Naive B cell (primary cell): ENCODE results near the gene ANKH. TPM values are rescaled to one million over a fixed set of nuclear protein-coding genes. Genes with fewer than 3 reads are reported as not detected.
"Not testable (repeated sequence)": the region's sequence is repeated elsewhere in the genome, so short reads cannot be mapped to it uniquely, and the experiment has no call there.

Source experiments
- ATAC-seq, 2 donors: fragments of 150-1000 bp; cut with Tn5 transposase; 2 replicates each; pipeline ENCODE4 v1.10.0; 2021; ENCODE audit warnings: low read depth in 2 of 2, mild to moderate bottlenecking in 2 of 2, moderate library complexity in 2 of 2
- DNase-seq: peaks from one replicate; pipeline ENCODE4 v3.0.0; 2022
- H3K27ac Mint-ChIP-seq, 6 donors: one replicate each; pipeline ENCODE4 v1.8.0; 2020 to 2022; ENCODE audit warnings: mild to moderate bottlenecking in 6 of 6, mixed read lengths in 6 of 6, moderate library complexity in 5 of 6, inconsistent platforms in 2 of 6
- H3K27me3 Mint-ChIP-seq, 3 donors: one replicate each; pipeline ENCODE4 v1.8.0; 2021 to 2022; ENCODE audit warnings: mixed read lengths in 3 of 3, mild to moderate bottlenecking in 1 of 3
- H3K36me3 Mint-ChIP-seq, 2 donors: one replicate each; pipeline ENCODE4 v1.8.0; 2020 to 2022; ENCODE audit warnings: mixed read lengths in 2 of 2, inconsistent platforms in 1 of 2, mild to moderate bottlenecking in 1 of 2
- H3K4me1 Mint-ChIP-seq, 3 donors: one replicate each; pipeline ENCODE4 v1.8.0; 2020 to 2022; ENCODE audit warnings: mixed read lengths in 3 of 3, inconsistent platforms in 1 of 3, mild to moderate bottlenecking in 1 of 3, moderate library complexity in 1 of 3
- H3K4me3 Mint-ChIP-seq, 8 donors: one replicate each; pipeline ENCODE4 v1.8.0; 2020 to 2022; ENCODE audit warnings: mild to moderate bottlenecking in 8 of 8, mixed read lengths in 8 of 8, moderate library complexity in 8 of 8, inconsistent platforms in 2 of 8
- H3K9me3 Mint-ChIP-seq, 7 donors: one replicate each; pipeline ENCODE4 v1.8.0; 2020 to 2022; ENCODE audit warnings: mixed read lengths in 7 of 7, mild to moderate bottlenecking in 5 of 7, inconsistent platforms in 2 of 7, moderate library complexity in 1 of 7
- polyA plus RNA-seq, 6 donors: library from polyadenylated mRNA; unstranded; fragments of 300-500 nt; fragmentation: Illumina TruSeq; gene quantifications; one replicate each; pipeline ENCODE4 v1.2.3, GENCODE V29; 2021; ENCODE audit warnings: low read depth in 6 of 6

ANKH gene
- polyA plus RNA-seq, 6 donors from 2014 or later, result 7.4 to 14.7 (median 11.8) TPM

DNA sequence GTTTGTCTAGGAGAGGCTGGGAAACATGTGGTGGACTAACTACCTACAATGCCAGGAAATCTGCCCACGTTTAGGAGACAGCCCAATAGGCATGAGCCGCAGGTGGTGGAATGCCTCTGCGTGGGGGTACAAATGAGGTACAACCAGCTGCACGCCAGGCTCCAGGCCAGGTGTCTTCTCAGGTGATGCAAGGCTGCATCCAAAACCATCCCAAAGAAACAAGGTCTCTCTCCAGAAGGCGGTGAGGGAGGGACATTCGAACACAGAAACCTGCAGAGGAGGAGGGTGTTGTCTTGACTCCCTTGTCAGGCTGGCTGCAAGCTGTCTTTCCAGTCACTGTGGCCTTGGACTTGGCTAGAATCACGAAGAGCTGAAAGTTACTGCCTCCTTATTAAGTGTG lies 11.6 kb downstream of the ANKH start:
- Mint-ChIP-seq H3K4me3 (no peak overlapping the region), H3K36me3 (no peaks in the 10 kb centered on the region), H3K27me3 (no peaks in the 10 kb centered on the region), H3K27ac (no peak overlapping the region), H3K4me1 (peaks cover 5 to 14% (median 11%) of the 10 kb centered on the region in 3 donors), H3K9me3 (no peaks in the 10 kb centered on the region)
- no peak for DNase-seq
- ATAC-seq, result no peak

DNA sequence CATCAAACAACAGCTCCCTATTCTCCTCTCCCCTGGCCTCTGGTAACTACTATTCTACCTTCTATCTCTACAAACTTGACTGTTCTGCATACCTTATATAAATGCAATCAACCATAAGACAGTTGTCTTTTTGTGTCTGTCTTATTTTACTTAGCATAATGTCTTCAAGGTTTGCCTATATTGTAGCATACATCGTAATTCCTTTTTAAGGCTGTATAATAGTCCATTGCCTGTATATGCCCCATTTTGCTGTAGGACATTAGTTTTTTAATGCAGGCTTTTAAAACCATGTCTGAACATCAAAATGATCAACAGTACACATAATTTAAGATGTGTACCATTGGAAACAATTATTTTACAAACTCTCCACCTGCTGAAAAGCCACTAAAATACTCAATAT lies 12.4 kb downstream of the ANKH start:
- ATAC-seq (no peak), DNase-seq (no peak)
- peaks cover 8 to 18% (median 15%) of the 10 kb centered on the region in 3 donors for H3K4me1 Mint-ChIP-seq
- no peak overlapping the region for H3K27ac Mint-ChIP-seq
- H3K36me3 Mint-ChIP-seq, result no peaks in the 10 kb centered on the region
- no peaks in the 10 kb centered on the region for H3K9me3 Mint-ChIP-seq
- no peak overlapping the region for H3K4me3 Mint-ChIP-seq
- no peaks in the 10 kb centered on the region for H3K27me3 Mint-ChIP-seq

DNA sequence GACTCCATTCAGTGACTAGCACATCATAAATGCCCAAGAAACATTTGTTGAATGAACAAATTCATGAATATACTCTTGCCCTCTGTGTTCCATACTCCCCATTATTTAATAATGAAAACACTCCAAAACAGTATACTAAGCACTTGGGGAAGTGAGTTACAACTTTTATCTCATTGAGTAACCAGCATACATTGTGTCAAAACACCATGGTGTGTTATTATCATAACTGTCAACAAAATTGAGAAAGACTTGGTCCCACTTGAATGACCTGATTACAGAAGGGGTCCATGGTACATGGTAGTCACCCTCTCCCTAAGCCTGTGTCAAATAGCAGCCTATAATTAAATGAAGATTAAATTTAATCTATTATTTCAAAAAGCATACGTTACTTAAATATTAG lies 16.2 kb downstream of the ANKH start:
- no peak for DNase-seq
- H3K27me3 Mint-ChIP-seq, result no peaks in the 10 kb centered on the region
- H3K4me3 Mint-ChIP-seq, result no peak overlapping the region
- no peaks in the 10 kb centered on the region for H3K36me3 Mint-ChIP-seq
- ATAC-seq, result no peak
- H3K9me3 Mint-ChIP-seq, result no peaks in the 10 kb centered on the region
- H3K4me1 Mint-ChIP-seq, result peaks cover 17 to 24% (median 24%) of the 10 kb centered on the region in 3 donors
- no peak overlapping the region for H3K27ac Mint-ChIP-seq

DNA sequence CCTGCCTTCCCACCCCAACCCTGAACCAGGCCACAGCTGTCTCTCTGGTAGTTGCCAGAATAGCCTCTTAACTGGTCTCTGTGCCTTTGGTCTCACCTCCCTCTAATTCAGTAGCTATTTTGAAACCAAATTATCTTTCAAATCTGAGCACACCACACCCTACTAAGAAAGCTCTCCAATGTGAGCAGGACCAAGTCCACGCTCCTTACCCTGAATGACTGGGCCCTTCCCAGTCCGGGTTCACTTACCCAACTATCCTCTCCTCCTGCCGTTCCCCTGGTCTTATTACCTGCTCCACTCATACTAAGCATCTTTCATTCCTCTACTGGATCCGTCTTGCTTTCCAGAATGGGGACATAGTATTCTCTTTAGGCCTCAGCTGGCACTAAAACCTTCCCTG lies 16.8 kb downstream of the ANKH start:
- no peaks in the 10 kb centered on the region for H3K27me3 Mint-ChIP-seq
- ATAC-seq (no peak), DNase-seq (no peak)
- no peaks in the 10 kb centered on the region for H3K36me3 Mint-ChIP-seq
- H3K27ac Mint-ChIP-seq, result no peak overlapping the region
- peaks cover 18 to 24% (median 24%) of the 10 kb centered on the region in 3 donors for H3K4me1 Mint-ChIP-seq
- H3K4me3 Mint-ChIP-seq, result no peak overlapping the region
- H3K9me3 Mint-ChIP-seq, result no peaks in the 10 kb centered on the region

DNA sequence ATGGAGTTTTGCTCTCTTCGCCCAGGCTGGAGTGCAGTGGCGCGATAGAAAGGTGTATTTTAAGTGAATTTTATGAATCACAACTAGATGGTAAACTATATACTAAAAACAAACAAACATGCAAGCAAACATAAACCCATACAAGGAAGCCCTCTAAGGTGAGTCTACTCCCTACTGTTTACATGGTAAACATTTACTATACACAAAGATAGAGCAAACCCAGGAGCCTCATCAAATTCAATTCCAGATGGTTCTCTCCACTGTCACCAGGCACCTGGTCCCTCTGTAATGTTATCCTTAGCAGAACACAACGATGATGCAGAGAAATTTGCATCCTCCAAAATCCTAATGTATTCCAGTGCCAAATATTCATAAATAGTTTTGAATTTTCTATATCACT lies 17.9 kb downstream of the ANKH start:
- Mint-ChIP-seq H3K27me3 (no peaks in the 10 kb centered on the region), H3K9me3 (no peaks in the 10 kb centered on the region), H3K4me3 (no peak overlapping the region), H3K36me3 (peaks cover 0 to 6% of the 10 kb centered on the region in 2 donors), H3K27ac (no peak overlapping the region), H3K4me1 (peaks cover 20 to 24% (median 24%) of the 10 kb centered on the region in 3 donors)
- DNase-seq, result no peak
- ATAC-seq, result no peak

DNA sequence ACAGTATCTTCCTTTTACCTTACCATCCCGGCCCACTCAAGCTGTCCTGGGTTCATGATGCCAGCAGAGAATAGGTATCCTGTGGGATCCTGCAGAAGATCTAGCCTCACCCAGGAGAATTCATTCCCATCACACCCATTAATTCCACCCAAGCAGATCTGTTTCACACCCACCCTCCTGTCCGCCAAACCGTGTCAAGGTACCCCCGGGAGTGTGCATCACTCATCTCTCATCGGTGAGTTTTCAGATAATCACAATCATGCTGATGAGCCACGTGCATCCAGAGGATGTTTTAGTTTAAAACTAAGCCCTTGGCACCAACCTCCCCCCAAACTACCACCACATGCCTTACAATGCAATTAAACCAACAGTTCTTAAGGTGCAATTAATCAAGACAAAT lies 18.8 kb downstream of the ANKH start:
- ATAC-seq, result no peak
- DNase-seq, result no peak
- peaks cover 0 to 6% of the 10 kb centered on the region in 2 donors for H3K36me3 Mint-ChIP-seq
- H3K9me3 Mint-ChIP-seq, result no peaks in the 10 kb centered on the region
- H3K27me3 Mint-ChIP-seq, result no peaks in the 10 kb centered on the region
- no peak overlapping the region for H3K4me3 Mint-ChIP-seq
- peak overlapping the region in 2 of 6 donors; percentile 51 to 61 for H3K27ac Mint-ChIP-seq
- H3K4me1 Mint-ChIP-seq, result peaks cover 20 to 24% (median 24%) of the 10 kb centered on the region in 3 donors

DNA sequence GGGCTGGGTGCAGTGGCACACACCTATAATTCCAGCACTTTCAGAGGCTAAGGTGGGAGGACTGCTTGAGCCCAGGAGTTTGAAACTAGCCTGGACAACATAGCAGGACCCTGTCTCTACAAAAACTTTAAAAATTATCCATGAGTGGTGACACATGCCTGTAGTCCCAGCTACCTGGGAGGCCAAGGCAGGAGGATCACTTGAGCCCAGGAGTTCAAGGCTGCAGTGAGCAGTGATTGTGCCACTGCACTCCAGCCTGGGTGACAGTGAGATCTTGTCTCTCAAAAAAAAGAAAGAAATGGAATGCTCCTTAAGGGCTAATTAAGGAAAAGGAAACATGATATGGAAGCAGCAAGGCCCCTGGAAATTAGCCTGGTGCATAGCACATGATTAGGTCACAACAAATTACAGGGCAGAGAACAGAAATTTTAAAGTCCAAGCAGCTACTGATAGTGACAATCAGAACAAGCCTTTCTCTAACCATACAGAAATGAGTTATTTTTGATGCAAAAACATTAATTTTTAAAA lies 19.5 kb downstream of the ANKH start:
- no peaks in the 10 kb centered on the region for H3K9me3 Mint-ChIP-seq
- ATAC-seq (no peak), DNase-seq (no peak)
- peaks cover 0 to 9% of the 10 kb centered on the region in 2 donors for H3K36me3 Mint-ChIP-seq
- H3K4me3 Mint-ChIP-seq, result no peak overlapping the region
- peaks cover 20 to 24% (median 24%) of the 10 kb centered on the region in 3 donors for H3K4me1 Mint-ChIP-seq
- H3K27me3 Mint-ChIP-seq, result no peaks in the 10 kb centered on the region
- peak overlapping the region in 2 of 6 donors; percentile 11 to 86 for H3K27ac Mint-ChIP-seq

DNA sequence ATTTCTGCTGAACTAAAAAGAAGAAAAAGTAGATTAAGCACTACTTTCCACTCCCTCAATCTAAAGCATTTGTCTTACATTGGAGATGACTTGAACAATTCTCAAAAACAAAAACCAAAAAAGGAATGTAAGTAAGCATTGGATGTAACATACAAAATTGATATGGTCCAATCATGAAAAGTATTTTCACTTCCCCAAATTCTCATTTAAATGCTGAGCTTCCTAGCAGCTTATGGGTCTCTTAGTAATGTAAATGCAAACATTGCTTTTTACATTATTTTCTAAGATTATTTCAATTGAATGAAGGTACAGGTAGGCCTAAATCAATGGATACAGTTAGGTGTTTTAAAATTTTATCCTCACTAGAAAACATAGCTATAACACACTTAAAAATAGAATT lies 20.0 kb downstream of the ANKH start:
- ATAC-seq, result peak; percentile 62 to 65
- H3K4me1 Mint-ChIP-seq, result peaks cover 20 to 24% (median 24%) of the 10 kb centered on the region in 3 donors

DNA sequence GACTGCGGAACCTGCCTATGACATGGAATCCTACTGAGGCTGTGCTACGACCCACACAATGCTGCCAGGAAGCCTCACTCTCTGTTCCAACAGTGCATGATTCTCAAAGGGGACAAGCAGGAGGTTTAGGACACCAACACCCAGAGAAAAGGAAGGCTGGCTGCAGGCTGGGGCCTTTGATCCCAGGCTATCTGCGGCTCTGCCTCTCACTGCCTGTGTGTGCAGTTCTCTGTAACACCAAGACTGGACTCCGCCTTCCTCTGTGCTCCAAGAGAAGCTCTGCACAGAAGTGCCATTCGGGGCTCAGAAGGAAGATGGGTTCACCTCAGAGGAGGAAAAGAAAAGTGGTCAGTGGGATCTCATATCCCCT lies 20.5 kb downstream of the ANKH start:
- no peak overlapping the region for H3K27ac Mint-ChIP-seq
- peaks cover 0 to 9% of the 10 kb centered on the region in 2 donors for H3K36me3 Mint-ChIP-seq
- peaks cover 20 to 24% (median 24%) of the 10 kb centered on the region in 3 donors for H3K4me1 Mint-ChIP-seq
- no peak overlapping the region for H3K4me3 Mint-ChIP-seq
- DNase-seq (no peak), ATAC-seq (no peak)
- H3K9me3 Mint-ChIP-seq, result no peaks in the 10 kb centered on the region
- H3K27me3 Mint-ChIP-seq, result no peaks in the 10 kb centered on the region

More for the DNA sequence above, 20.0 kb downstream of the ANKH start:
- Mint-ChIP-seq H3K36me3 (peaks cover 0 to 9% of the 10 kb centered on the region in 2 donors), H3K4me3 (no peak overlapping the region), H3K27ac (peak overlapping the region in 1 of 6 donors; percentile 86), H3K9me3 (no peaks in the 10 kb centered on the region), H3K27me3 (no peaks in the 10 kb centered on the region)
- peak; percentile 9 for DNase-seq

DNA sequence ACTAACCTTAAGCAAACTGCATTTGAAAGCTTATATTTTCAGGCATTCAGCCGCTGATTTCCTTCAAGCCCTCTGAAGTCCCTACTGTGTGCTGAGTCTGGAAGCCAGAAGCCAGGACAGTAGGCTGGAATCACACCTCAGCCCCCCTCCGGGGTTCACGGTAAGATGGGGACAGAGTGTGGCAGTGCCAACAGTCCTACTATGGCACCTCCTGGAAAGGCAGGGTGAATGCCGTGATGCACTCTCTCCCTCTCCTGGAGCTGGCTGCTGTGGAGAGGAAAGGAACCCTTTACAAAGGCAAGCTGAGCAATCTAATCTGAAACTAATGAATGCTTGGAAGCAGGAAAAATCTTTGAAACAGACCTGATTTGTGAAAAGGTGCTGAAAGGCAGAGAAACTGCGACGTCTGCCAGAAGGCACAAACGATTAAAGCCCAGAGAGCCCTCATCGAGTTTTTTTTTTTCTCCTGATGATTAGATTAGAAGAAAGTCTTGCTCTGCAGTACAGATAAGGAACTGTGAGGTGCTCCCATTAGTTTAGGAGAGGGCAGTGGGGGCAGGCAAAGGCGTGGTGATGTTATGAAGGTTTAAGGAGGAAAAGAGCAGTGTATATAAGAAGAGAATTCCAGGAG lies 21.0 kb downstream of the ANKH start:
- Mint-ChIP-seq H3K36me3 (peaks cover 0 to 9% of the 10 kb centered on the region in 2 donors), H3K27ac (peak overlapping the region in 1 of 6 donors; percentile 15)

DNA sequence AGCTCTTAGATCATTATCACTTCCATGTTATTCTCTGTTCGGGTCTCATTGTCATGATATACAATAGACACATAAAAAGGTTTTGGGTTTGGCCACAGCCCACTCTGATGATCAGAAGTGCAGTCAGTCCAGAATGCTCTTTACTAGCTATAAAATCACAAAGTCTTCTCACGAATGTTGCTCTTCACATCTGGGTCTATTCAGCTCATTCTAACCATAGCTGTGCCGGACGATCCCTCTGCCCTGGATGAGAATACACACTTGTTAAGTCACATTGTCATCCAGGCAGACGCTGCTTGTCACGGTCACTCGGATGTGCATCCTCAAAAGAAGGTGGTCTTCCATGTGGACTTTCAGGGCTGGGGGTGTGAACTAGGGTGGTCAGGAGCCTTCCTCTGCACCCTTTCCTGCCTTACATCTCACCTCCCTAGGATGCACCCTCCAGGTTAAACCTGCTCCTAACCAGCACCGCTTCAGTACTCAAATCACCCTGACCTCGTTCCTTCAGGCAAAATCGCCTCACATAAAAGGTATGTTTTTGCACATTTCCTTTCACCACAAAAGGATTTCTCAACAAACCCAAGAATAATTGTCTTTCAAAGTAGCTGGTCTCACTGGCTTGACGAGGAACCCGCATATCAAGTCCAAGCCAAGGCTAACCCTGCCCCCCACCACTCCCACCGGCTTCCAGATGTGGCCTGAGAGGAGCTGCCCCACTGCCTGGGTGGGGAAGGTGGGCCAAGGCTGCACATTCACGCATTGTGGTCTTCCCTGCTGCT lies 21.9 kb downstream of the ANKH start:
- Mint-ChIP-seq H3K27me3 (no peaks in the 10 kb centered on the region), H3K4me1 (peaks cover 15 to 21% (median 19%) of the 10 kb centered on the region in 3 donors), H3K27ac (peak overlapping the region in 2 of 6 donors; percentile 41 to 88)

More for the DNA sequence above, 21.0 kb downstream of the ANKH start:
- no peaks in the 10 kb centered on the region for H3K27me3 Mint-ChIP-seq
- no peak for ATAC-seq
- H3K4me1 Mint-ChIP-seq, result peaks cover 20 to 24% (median 24%) of the 10 kb centered on the region in 3 donors
- H3K9me3 Mint-ChIP-seq, result no peaks in the 10 kb centered on the region
- no peak for DNase-seq
- peak overlapping the region in 1 of 8 donors; percentile 74 for H3K4me3 Mint-ChIP-seq

DNA sequence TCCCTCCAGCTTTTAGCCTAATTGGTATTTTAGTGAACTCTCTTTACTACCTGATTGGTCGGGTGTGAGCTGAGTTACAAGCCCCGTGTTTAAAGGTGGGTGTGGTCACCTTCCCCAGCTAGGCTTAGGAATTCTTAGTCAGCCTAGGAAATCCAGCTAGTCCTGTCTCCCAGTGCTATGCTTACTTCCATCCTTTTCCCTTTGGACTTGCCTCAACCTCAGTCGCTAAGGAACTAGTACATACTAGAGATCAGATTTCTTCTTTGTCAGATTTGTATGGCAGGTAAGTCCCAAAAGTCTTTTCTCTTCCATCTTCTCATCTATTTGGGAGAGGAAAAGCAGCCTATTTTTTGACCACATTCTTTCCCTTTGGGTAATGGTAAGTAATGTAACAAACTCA lies 22.6 kb downstream of the ANKH start:
- not testable (repeated sequence) for H3K36me3 Mint-ChIP-seq, H3K27ac Mint-ChIP-seq, H3K4me3 Mint-ChIP-seq, H3K27me3 Mint-ChIP-seq, ATAC-seq, DNase-seq, H3K9me3 Mint-ChIP-seq
- H3K4me1 Mint-ChIP-seq, result peaks cover 14 to 21% (median 18%) of the 10 kb centered on the region in 3 donors

More for the DNA sequence above, 21.9 kb downstream of the ANKH start:
- Mint-ChIP-seq H3K4me3 (no peak overlapping the region), H3K36me3 (peaks cover 7 to 9% of the 10 kb centered on the region in 2 donors), H3K9me3 (no peaks in the 10 kb centered on the region)
- DNase-seq (no peak), ATAC-seq (no peak)

DNA sequence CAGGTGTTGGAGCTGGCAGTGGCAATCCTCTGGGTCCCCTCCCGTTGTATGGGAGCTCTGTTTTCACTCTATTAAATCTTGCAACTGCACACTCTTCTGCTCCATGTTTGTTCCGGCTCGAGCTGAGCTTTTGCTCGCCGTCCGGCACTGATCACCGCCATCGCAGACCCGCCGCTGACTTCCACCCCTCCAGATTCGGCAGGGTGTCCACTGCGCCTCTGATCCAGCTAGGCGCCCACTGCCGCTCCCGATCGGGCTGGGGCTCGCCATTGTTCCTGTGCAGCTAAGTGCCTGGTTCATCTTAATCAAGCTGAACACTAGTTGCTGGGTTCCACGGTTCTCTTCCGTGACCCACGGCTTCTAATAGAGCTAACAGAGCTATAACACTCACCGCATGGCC lies 23.2 kb downstream of the ANKH start:
- Mint-ChIP-seq H3K27ac (peak overlapping the region in 2 of 6 donors; percentile 18 to 52), H3K36me3 (peaks cover 7 to 9% of the 10 kb centered on the region in 2 donors), H3K4me1 (peaks cover 14 to 21% (median 18%) of the 10 kb centered on the region in 3 donors), H3K4me3 (no peak overlapping the region), H3K27me3 (no peaks in the 10 kb centered on the region), H3K9me3 (no peaks in the 10 kb centered on the region)
- DNase-seq (no peak), ATAC-seq (no peak)

DNA sequence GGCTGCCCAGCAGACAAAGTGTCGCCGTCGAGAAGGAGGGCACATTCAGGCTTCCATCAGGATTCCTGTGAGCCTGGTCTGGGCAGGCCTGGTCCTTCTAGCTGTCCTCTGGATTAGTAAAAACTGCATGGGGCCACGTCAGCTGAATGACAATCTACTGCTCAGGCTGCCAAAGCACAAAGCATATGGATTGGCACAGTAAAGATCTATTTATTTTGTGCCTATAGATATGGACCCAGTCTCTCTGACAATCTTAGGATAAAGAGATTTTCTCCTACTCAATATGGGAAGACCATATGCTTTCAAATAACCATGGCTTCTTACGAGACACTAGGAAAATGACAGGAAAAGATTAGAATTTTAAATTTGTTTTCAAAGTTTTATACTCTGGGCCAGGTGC lies 24.1 kb downstream of the ANKH start:
- Mint-ChIP-seq H3K9me3 (no peaks in the 10 kb centered on the region), H3K4me3 (no peak overlapping the region), H3K36me3 (peaks cover 7 to 9% of the 10 kb centered on the region in 2 donors), H3K4me1 (peaks cover 8 to 16% (median 9%) of the 10 kb centered on the region in 3 donors), H3K27me3 (no peaks in the 10 kb centered on the region), H3K27ac (no peak overlapping the region)
- no peak for DNase-seq
- no peak for ATAC-seq
